Measurements from ENCODE around the gene ZC3HAV1. TPM values are rescaled to one million over a fixed set of nuclear protein-coding genes. Genes with fewer than 3 reads are reported as not detected.

ZC3HAV1 gene
- total and polyA plus RNA-seq, 9 of the 15 experiments (the other 6 are each of a cell fraction or from before 2014, with no cell fraction given), result 11.9 to 40.5 (median 23.9) TPM

DNA sequence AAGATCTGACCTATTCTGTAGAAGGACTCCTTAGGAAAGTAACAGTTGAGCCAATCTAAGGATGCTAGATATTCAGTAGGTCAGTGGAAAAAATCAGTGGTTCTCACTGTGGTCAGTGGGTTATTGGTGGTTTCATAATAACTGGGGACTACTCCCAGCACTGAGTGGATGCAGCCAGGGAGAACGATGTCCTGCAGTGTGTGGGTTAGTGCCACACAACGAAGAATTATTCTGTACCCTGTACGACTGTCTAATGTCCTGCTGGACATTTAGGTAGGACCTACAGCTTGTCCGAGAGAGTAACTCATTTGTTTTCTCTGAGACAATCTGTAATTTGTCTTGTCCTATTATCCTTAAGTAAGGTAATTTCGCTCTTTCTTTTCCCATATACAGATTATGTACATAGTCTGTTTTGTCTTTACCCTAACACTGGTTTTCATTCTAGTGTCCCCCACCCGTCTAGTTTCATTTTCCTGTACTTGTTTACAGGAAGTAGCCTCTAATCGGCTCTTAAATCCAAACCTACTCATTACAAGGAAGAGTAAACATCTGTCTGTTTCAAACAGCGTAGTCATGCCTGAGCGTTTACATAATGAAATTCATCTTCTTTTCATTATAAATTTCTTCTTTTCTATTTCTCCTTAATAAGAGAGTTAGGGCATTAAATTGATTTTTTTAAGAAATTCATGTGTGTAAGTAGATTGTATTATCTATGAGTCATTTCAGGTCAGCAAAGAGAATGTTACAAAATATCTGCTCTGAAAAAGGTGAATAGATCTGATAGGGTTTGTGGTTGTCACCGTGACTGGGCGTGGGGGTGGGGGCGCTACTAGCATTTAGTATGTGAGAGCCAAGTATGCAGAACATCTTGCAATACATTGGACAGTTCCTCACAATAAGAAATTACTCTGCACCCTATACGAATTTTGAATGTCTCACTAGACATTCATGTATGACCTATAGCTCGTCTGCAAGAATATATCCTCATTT lies 65.4 kb downstream of the ZC3HAV1 start (continued):
- TF ChIP-seq RBFOX2 (IDR thresholded peaks at IDR 0.05; ENCODE audit: low read depth, low read length), result no peak
- TF ChIP-seq RBBP5 (IDR thresholded peaks at IDR 0.05; ENCODE audit: borderline replicate concordance, insufficient read depth, low read length, poor library complexity, severe bottlenecking), result peak; percentile 71
- TF ChIP-seq ZNF3 (CRISPR knock-in tag; IDR thresholded peaks at IDR 0.05), result no peak
- TF ChIP-seq PRMT5 (CRISPR knock-in tag; IDR thresholded peaks at IDR 0.05), result no peak
- 0 out of 2 replicates have a peak, but pooled peaks have one; percentile 29 for TF ChIP-seq ZNF282 (CRISPR knock-in tag; IDR thresholded peaks at IDR 0.05)
- no peak for TF ChIP-seq RBM25 (IDR thresholded peaks at IDR 0.05; ENCODE audit: low read depth, low read length, severe bottlenecking)
- TF ChIP-seq BRD9 (IDR thresholded peaks at IDR 0.05; ENCODE audit: low read depth, partially characterized antibody), result peak; percentile 87
- TF ChIP-seq THRAP3 (IDR thresholded peaks at IDR 0.05; ENCODE audit: borderline replicate concordance), result peak; percentile 60; the same call in 1 of the 2 replicates
- peak in 1 of 2 experiments; percentile 72; a peak in 2 of 4 replicates for TF ChIP-seq TEAD1 (CRISPR knock-in tag; IDR thresholded peaks at IDR 0.05)
- TF ChIP-seq WHSC1 (IDR thresholded peaks at IDR 0.05; ENCODE audit: low read length), result no peak
- TF ChIP-seq, protein P1, sequence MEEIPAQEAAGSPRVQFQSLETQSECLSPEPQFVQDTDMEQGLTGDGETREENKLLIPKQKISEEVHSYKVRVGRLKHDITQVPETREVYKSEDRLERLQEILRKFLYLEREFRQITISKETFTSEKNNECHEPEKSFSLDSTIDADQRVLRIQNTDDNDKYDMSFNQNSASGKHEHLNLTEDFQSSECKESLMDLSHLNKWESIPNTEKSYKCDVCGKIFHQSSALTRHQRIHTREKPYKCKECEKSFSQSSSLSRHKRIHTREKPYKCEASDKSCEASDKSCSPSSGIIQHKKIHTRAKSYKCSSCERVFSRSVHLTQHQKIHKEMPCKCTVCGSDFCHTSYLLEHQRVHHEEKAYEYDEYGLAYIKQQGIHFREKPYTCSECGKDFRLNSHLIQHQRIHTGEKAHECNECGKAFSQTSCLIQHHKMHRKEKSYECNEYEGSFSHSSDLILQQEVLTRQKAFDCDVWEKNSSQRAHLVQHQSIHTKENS (CRISPR knock-in tag; IDR thresholded peaks at IDR 0.05), result no peak
- TF ChIP-seq ARHGAP35 (IDR thresholded peaks at IDR 0.05; ENCODE audit: partially characterized antibody), result no peak
- TF ChIP-seq, protein P2, sequence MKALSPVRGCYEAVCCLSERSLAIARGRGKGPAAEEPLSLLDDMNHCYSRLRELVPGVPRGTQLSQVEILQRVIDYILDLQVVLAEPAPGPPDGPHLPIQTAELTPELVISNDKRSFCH (CRISPR knock-in tag; IDR thresholded peaks at IDR 0.05), result no peak
- TF ChIP-seq, protein P2 (tag; IDR thresholded peaks at IDR 0.05), result no peak; the same call in none of the 2 replicates
- TF ChIP-seq ZC3H4 (CRISPR knock-in tag; IDR thresholded peaks at IDR 0.05; ENCODE audit: borderline replicate concordance), result no peak
- peak; percentile 73 for TF ChIP-seq MBD2 (IDR thresholded peaks at IDR 0.05; ENCODE audit: borderline replicate concordance, low read depth)
- TF ChIP-seq COPS2 (conservative IDR thresholded peaks at IDR 0.05), result no peak
- TF ChIP-seq EWSR1 (IDR thresholded peaks at IDR 0.05; ENCODE audit: borderline replicate concordance, low read depth, partially characterized antibody), result no peak
- peak; percentile 70 for TF ChIP-seq ZNF384 (IDR thresholded peaks at IDR 0.05; ENCODE audit: low read depth, low read length)
- peak; percentile 84 for TF ChIP-seq CTBP1 (IDR thresholded peaks at IDR 0.05; ENCODE audit: borderline replicate concordance)
- TF ChIP-seq NR3C1 (CRISPR knock-in tag; IDR thresholded peaks at IDR 0.05), result no peak
- TF ChIP-seq, protein P3, sequence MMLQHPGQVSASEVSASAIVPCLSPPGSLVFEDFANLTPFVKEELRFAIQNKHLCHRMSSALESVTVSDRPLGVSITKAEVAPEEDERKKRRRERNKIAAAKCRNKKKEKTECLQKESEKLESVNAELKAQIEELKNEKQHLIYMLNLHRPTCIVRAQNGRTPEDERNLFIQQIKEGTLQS (IDR thresholded peaks at IDR 0.05), result peak; percentile 97
- TF ChIP-seq, protein P3 (CRISPR knock-in tag; conservative IDR thresholded peaks at IDR 0.05), result no peak; the same call in 1 of the 2 replicates
- TF ChIP-seq HSF4 (CRISPR knock-in tag; IDR thresholded peaks at IDR 0.05; ENCODE audit: borderline replicate concordance), result no peak
- TF ChIP-seq, protein P4, sequence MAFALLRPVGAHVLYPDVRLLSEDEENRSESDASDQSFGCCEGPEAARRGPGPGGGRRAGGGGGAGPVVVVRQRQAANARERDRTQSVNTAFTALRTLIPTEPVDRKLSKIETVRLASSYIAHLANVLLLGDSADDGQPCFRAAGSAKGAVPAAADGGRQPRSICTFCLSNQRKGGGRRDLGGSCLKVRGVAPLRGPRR (CRISPR knock-in tag; IDR thresholded peaks at IDR 0.05), result no peak
- peak; percentile 65 to 79 for TF ChIP-seq NCOA2 (IDR thresholded peaks at IDR 0.05; ENCODE audit: partially characterized antibody in 2 of 2)

Measured in K562 (cell line).